ENCODE results near the gene LRP1B.

GRCh38 chr2:140508756-140509155, 1622.1 kb downstream of the LRP1B start:
- TF ChIP-seq POLR2A (IDR thresholded peaks at IDR 0.05): no peak
- TF ChIP-seq CTCF (IDR thresholded peaks at IDR 0.05 in 4 of 5, conservative IDR thresholded peaks at IDR 0.05 in 1 of 5): no peak
